ENCODE results near the gene LNX1. TPM values are rescaled to one million over a fixed set of nuclear protein-coding genes. Genes with fewer than 3 reads are reported as not detected.

LNX1 gene
- total and polyA plus RNA-seq, 9 of the 15 experiments (the other 6 are each of a cell fraction or from before 2014, with no cell fraction given) = 0.40 to 3.6 (median 2.2) TPM

GRCh38 chr4:53635697-53636483 lies 44.6 kb upstream of the LNX1 start (continued):
- TF ChIP-seq TFAP4 (CRISPR knock-in tag; IDR thresholded peaks at IDR 0.05; ENCODE audit: borderline replicate concordance) (no peak), POLR2AphosphoS5 (IDR thresholded peaks at IDR 0.05; ENCODE audit: control insufficient read depth, insufficient read depth, low read depth, low read length) (no peak)

GRCh38 chr4:53633608-53634007 lies 42.3 kb upstream of the LNX1 start:
- DNase-seq (ENCODE audit: extremely low read depth in 1 of 4, low spot score in 3 of 4) (no peak), ATAC-seq (no peak), FAIRE-seq (no peak)
- Histone ChIP-seq H3K27ac (ENCODE audit: extremely low read depth, low read depth, low read length) (no peak overlapping the region), H3K4me3 (no peak overlapping the region), H3K36me3 (ENCODE audit: control insufficient read depth, insufficient read depth, low read length) (no peaks in the 10 kb centered on the region), H3K4me2 (ENCODE audit: insufficient read depth, low read length) (no peak overlapping the region), H2AFZ (ENCODE audit: low read depth, low read length) (no peak overlapping the region), H3K4me1 (replicated peaks in 1 of 2; ENCODE audit: control insufficient read depth in 2 of 2, insufficient read depth in 2 of 2, low read length in 2 of 2) (no peaks in the 10 kb centered on the region), H3K9me1 (ENCODE audit: control insufficient read depth, insufficient read depth, low read length) (no peaks in the 10 kb centered on the region), H3K79me2 (ENCODE audit: control insufficient read depth, insufficient read depth, low read length) (no peaks in the 10 kb centered on the region), H4K20me1 (replicated peaks; ENCODE audit: control insufficient read depth, insufficient read depth, low read length) (no peaks in the 10 kb centered on the region), H3K27me3 (ENCODE audit: control insufficient read depth in 2 of 2, insufficient read depth in 2 of 2, low read length in 2 of 2) (peaks cover 16 to 29% of the 10 kb centered on the region in 2 experiments; a peak in 4 of 5 replicates), H3K9ac (ENCODE audit: insufficient read depth in 1 of 2, low read depth in 2 of 2, low read length in 2 of 2) (no peak overlapping the region), H3K9me3 (replicated peaks; ENCODE audit: control insufficient read depth, insufficient read depth, low read depth, low read length) (no peaks in the 10 kb centered on the region)
- no TSS peak for BruUV-seq (replicated peaks)
- intact Hi-C loops (cut with micrococcal nuclease) (no loop called here), in situ Hi-C loops (cut with MboI) (no loop called here)
- WGBS (ENCODE audit: insufficient coverage, low coverage, missing lambda C conversion rate) = 1% methylated on average over 4 of the region's 4 CpGs
- CTCF ChIA-PET (ENCODE audit: low intra/inter-chr PET ratio) = no interaction called here
- POLR2A ChIA-PET = no interaction called here
- TF ChIP-seq CEBPG (CRISPR knock-in tag; IDR thresholded peaks at IDR 0.05) = no peak
- peak; percentile 32 to 69; a peak in 2 of 4 replicates for TF ChIP-seq CEBPG (tag; conservative IDR thresholded peaks at IDR 0.05 in 1 of 2, IDR thresholded peaks at IDR 0.05 in 1 of 2)
- TF ChIP-seq KAT2B (IDR thresholded peaks at IDR 0.05; ENCODE audit: low read depth, low read length) = no peak
